ENCODE data around the gene CHP1.

CHP1 gene

DNA sequence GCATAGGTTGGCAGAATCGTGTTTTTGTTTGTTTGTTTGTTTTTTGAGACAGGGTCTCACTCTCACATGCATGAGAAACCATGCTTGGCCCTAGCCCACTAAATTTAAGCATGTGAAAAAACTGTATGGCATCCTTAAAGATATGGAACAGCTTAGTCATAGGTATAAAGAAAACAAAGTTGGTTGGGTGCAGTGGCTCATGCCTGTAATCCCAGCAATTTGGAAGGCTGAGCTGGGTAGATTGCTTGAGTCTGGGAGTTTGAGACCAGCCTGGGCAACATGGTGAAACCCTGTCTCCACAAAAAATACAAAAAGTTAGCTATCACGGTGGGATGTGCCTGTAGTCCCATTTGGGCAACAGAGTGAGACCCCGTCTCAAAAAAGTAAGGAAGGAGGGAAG lies 25.8 kb upstream of the CHP1 start:
- CTCF ChIA-PET: no interaction called here
- no peak for DNase-seq (ENCODE audit: low spot score)
- POLR2A ChIA-PET (ENCODE audit: low non-redundant PET): no interaction called here
- no peak overlapping the region for H3K27ac ChIP-seq
- TF ChIP-seq, protein P1, sequence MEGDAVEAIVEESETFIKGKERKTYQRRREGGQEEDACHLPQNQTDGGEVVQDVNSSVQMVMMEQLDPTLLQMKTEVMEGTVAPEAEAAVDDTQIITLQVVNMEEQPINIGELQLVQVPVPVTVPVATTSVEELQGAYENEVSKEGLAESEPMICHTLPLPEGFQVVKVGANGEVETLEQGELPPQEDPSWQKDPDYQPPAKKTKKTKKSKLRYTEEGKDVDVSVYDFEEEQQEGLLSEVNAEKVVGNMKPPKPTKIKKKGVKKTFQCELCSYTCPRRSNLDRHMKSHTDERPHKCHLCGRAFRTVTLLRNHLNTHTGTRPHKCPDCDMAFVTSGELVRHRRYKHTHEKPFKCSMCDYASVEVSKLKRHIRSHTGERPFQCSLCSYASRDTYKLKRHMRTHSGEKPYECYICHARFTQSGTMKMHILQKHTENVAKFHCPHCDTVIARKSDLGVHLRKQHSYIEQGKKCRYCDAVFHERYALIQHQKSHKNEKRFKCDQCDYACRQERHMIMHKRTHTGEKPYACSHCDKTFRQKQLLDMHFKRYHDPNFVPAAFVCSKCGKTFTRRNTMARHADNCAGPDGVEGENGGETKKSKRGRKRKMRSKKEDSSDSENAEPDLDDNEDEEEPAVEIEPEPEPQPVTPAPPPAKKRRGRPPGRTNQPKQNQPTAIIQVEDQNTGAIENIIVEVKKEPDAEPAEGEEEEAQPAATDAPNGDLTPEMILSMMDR (conservative IDR thresholded peaks at IDR 0.05; ENCODE audit: low read depth): no peak

DNA sequence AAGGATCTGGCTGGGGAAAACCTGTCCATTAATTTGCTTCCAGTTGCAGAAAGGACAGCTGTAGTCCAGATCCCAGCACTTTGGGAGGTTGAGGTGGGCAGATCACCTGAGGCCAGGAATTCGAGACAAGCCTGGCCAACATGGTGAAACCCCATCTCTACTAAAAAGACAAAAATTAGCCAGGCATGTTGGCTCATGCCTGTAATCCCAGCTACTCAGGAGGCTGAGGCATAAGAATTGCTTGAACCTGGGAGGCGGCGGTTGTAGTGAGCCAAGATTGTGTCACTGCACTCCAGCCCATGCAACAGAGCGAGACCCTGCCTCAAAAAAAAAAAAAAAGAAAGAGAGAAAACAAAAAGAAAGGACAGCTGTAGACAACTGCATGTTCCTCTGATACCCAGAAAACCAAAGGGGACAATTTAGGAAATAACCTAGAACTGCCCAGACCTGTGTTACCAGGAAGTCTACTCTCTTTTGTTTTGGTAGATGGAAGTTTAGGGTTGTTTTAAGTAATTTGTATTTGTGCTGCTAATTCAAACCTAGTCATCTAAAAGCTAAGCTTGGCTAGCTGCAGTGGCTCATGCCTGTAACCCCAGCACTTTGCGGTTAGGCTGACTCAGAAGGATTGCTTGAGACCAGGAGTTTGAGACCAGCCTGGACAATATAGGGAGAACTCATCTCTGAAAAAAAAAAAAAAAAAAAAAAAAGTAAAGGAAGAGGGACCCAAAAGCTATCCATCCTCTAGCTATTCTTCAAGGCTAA lies 23.2 kb upstream of the CHP1 start:
- TF ChIP-seq, protein P1 (conservative IDR thresholded peaks at IDR 0.05; ENCODE audit: low read depth): no peak
- ChIA-PET CTCF (interaction anchor here (0.6 to 1.1 kb wide), 5 partner anchors 20 to 66 kb away, joined by 3 to 6 read pairs (median 4); partner anchors contain the start of genes CHP1 and EXD1), POLR2A (ENCODE audit: low non-redundant PET) (interaction anchor here (0.6 to 1.2 kb wide), 5 partner anchors 14 to 104 kb away, joined by 3 to 16 read pairs (median 5); partner anchors contain the start of gene INO80)
- peak overlapping the region; percentile 86 for H3K27ac ChIP-seq
- DNase-seq (ENCODE audit: low spot score): peak; percentile 62

DNA sequence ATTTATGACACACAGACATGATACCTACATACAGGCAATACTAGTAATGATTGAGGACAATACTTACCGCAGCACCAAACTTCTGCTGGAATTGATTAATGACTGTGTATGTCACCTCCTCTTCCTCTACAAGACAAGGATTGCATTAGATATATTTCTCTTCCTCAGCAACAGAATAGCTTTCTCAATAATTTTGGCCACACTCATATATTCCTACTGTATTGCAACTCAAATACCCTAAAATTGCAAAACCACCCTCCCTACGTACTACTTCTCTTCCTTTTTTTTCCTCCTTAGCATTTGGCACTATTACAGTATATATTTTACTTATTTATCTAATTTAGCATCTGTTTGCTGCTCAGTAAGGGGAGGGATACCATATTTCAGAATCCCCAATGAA lies 15.4 kb upstream of the CHP1 start:
- CTCF ChIA-PET: interaction anchor here (0.6 kb wide), 2 partner anchors 449 to 476 kb away, joined by 3 read pairs; no protein-coding TSS in a partner anchor

DNA sequence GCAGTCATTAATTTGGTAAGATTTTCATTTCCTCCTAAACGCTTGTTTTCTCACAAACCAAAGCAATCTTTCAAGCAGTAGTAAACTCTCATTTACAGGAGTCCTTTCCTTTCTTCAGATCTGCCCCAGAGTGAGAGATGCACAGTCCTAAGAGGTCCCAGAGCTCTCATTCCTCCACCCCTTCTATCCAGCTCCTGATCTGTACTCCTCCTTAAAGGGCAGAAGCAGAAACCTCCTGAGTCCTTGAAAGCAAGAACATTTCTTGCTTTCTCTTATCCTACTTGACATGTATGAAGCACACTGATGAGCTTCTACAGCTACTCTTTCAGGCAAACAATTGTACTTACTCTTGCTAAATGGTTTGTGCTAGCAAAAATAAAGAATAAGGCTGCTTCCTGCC lies 12.2 kb upstream of the CHP1 start:
- CTCF ChIA-PET: interaction anchor here (0.6 to 0.8 kb wide), 2 partner anchors 11 to 176 kb away, joined by 3 to 4 read pairs; no protein-coding TSS in a partner anchor
- no peak overlapping the region for H3K27ac ChIP-seq
- no peak for DNase-seq (ENCODE audit: low spot score)
- TF ChIP-seq, protein P1 (conservative IDR thresholded peaks at IDR 0.05; ENCODE audit: low read depth): no peak
- POLR2A ChIA-PET (ENCODE audit: low non-redundant PET): no interaction called here

More for the DNA sequence above, 15.4 kb upstream of the CHP1 start:
- DNase-seq (ENCODE audit: low spot score): no peak
- TF ChIP-seq, protein P1 (conservative IDR thresholded peaks at IDR 0.05; ENCODE audit: low read depth): no peak
- H3K27ac ChIP-seq: no peak overlapping the region
- POLR2A ChIA-PET (ENCODE audit: low non-redundant PET): no interaction called here

DNA sequence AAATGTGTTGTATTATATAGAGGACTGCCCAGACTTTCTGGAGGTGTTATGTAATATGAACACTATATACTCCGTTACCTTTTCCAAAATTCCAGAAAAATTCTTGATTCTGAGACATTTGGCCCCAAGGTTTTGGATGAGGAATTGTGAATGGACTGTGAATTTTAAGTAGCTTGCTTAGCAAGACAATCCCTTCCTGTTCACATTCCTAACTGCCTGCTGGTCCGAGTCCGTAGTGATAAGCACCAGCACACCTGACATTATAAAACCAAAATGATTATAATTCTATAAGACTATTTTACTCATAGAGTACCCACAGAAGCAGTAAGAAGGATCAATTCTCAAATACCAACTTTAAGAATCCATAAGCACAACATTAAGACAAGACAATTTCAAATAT lies 11.7 kb upstream of the CHP1 start:
- POLR2A ChIA-PET (ENCODE audit: low non-redundant PET): no interaction called here
- no peak overlapping the region for H3K27ac ChIP-seq
- no peak for DNase-seq (ENCODE audit: low spot score)
- TF ChIP-seq, protein P1 (conservative IDR thresholded peaks at IDR 0.05; ENCODE audit: low read depth): no peak
- CTCF ChIA-PET: interaction anchor here (0.6 kb wide), 1 partner anchor 40 kb away, joined by 3 read pairs; no protein-coding TSS in a partner anchor

DNA sequence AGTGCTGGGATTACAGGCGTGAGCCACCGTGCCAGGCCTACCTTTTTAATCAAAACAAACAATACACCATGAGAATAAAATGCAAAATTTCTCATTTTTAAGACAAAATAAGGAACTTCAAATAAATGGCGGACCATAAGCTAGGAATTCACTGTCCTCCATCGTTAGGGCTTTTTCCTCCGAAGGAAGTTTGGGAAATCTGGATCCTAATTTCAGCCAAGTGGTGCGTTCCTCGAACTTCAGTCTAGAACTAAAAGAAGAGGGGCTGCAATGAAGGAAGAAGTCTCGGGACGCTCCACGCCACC lies 771 bp upstream of the CHP1 start:
- TF ChIP-seq, protein P1 (conservative IDR thresholded peaks at IDR 0.05; ENCODE audit: low read depth): no peak
- ChIA-PET CTCF (interaction anchor here (0.7 to 2.0 kb wide), 8 partner anchors 12 to 326 kb away, joined by 3 to 8 read pairs (median 4); partner anchors contain the start of genes NUSAP1 and OIP5), POLR2A (ENCODE audit: low non-redundant PET) (no interaction called here)
- no peak for DNase-seq (ENCODE audit: low spot score)
- H3K27ac ChIP-seq: peak overlapping the region; percentile 88
